Kidney (tissue), 14 donors: Measurements from ENCODE around the gene CD109. TPM values are rescaled to one million over a fixed set of nuclear protein-coding genes. Genes with fewer than 3 reads are reported as not detected.

Experiments used
- DNase-seq, 5 donors: peaks; one replicate each; pipeline ENCODE4 v3.0.0-alpha.2; 2013 to 2020
- FAIRE-seq: peaks from 2 replicates; lab custom pipeline; 2012; peaks lifted over from hg19 to GRCh38; lab: Jason Lieb, UNC
- H3K27ac ChIP-seq, 2 donors: one replicate each; pipeline ENCODE4 v1.7.0; 2013; ENCODE audit warnings: low read depth in 2 of 2, low read length in 2 of 2, inconsistent platforms in 1 of 2
- H3K27me3 ChIP-seq: one replicate; pipeline ENCODE4 v1.7.1; 2013; ENCODE audit warnings: low read length, inconsistent platforms; ENCODE audit not compliant: control insufficient read depth, insufficient read depth
- H3K36me3 ChIP-seq, 3 donors: one replicate each; pipeline versions ENCODE4 v1.7.0 to v1.7.1; 2013; ENCODE audit warnings: low read length in 3 of 3, control low read depth in 1 of 3, inconsistent platforms in 1 of 3; ENCODE audit not compliant: insufficient read depth in 3 of 3, control insufficient read depth in 2 of 3
- H3K4me1 ChIP-seq, 3 donors: one replicate each; pipeline versions ENCODE4 v1.7.0 to v1.7.1; 2013; ENCODE audit warnings: low read length in 3 of 3, inconsistent platforms in 1 of 3, low read depth in 1 of 3; ENCODE audit not compliant: control insufficient read depth in 2 of 3, insufficient read depth in 2 of 3
- H3K4me3 ChIP-seq, 3 donors: one replicate each; pipeline versions ENCODE4 v1.7.0 to v1.8.1; 2013; ENCODE audit warnings: low read length in 3 of 3, control low read depth in 1 of 3, inconsistent platforms in 1 of 3
- H3K9ac ChIP-seq, 3 donors: one replicate each; pipeline versions ENCODE4 v1.7.0 to v1.7.1; 2013; ENCODE audit warnings: low read length in 3 of 3, control low read depth in 1 of 3, inconsistent platforms in 1 of 3
- H3K9me3 ChIP-seq, 3 donors: one replicate each; pipeline versions ENCODE4 v1.7.0 to v1.7.1; 2013; ENCODE audit warnings: low read length in 3 of 3, control low read depth in 1 of 3, inconsistent platforms in 1 of 3; ENCODE audit not compliant: control insufficient read depth in 2 of 3, insufficient read depth in 1 of 3
- CTCF ChIP-seq: IDR thresholded peaks from 3 replicates; pipeline ENCODE4 v1.5.1; 2012; ENCODE audit warnings: mild to moderate bottlenecking, moderate library complexity, borderline replicate concordance; ENCODE audit not compliant: insufficient read depth; ENCODE audit errors: extremely low read depth
- intact Hi-C: fragments of 100-400 bp; cut with DNase I; formaldehyde crosslinking; loops from one replicate; pipeline ENCODE4 v1.11.1; 2022
- polyA plus RNA-seq: library from polyadenylated mRNA; stranded (reverse); fragments of 350-450 nt; fragmentation: Illumina TruSeq; extraction: RNeasy Lipid Tissue Mini Kit (QIAGEN cat#74804); gene quantifications from one replicate; pipeline ENCODE4 v1.2.3, GENCODE V29; 2014; ENCODE audit warnings: low read depth, low replicate concordance; ENCODE audit not compliant: insufficient read depth
- total RNA-seq: library from RNA; stranded (reverse); fragmentation: NEBNext Ultra II Directional; extraction: Animal tissue kit (Norgen Biotek cat#: 25700); gene quantifications from one replicate; pipeline ENCODE4 v1.2.1, GENCODE V29; 2021
- donor health status: control.
- donor health status: control.
- donor health status: control.
- donor health status: control.
- donor health status: control.
- donor health status: DM: yes; HTN: yes; CAD: no.
- donor health status: Normal renal cell carcinoma (clear cell type).

The CD109 gene
- total and polyA plus RNA-seq, 2 donors from 2014 or later: 3.7 to 19.0 TPM

GRCh38 chr6:73752943-73753342 is 56.9 kb downstream of the CD109 start:
- no peaks in the 10 kb centered on the region for H3K4me1 ChIP-seq
- no peak overlapping the region for H3K9ac ChIP-seq
- H3K4me3 ChIP-seq: no peak overlapping the region
- intact Hi-C loops: no loop called here
- H3K36me3 ChIP-seq: no peaks in the 10 kb centered on the region
- H3K27me3 ChIP-seq: no peaks in the 10 kb centered on the region
- DNase-seq (peak in 1 of 5 donors; percentile 7), FAIRE-seq (no peak)
- H3K27ac ChIP-seq: no peak overlapping the region
- TF ChIP-seq CTCF: no peak
- no peaks in the 10 kb centered on the region for H3K9me3 ChIP-seq

GRCh38 chr6:73766040-73766439 is 70.0 kb downstream of the CD109 start:
- Histone ChIP-seq H3K9me3 (no peaks in the 10 kb centered on the region), H3K36me3 (no peaks in the 10 kb centered on the region), H3K27me3 (no peaks in the 10 kb centered on the region), H3K4me3 (no peak overlapping the region), H3K9ac (no peak overlapping the region), H3K27ac (no peak overlapping the region), H3K4me1 (no peaks in the 10 kb centered on the region)
- intact Hi-C loops: no loop called here
- FAIRE-seq (no peak), DNase-seq (peak in 1 of 5 donors; percentile 28)
- TF ChIP-seq CTCF: no peak

GRCh38 chr6:73768558-73768957 is 72.6 kb downstream of the CD109 start:
- intact Hi-C loops: no loop called here
- FAIRE-seq: no peak
- H3K27me3 ChIP-seq: no peaks in the 10 kb centered on the region

More at GRCh38 chr6:73768558-73768957, 72.6 kb downstream of the CD109 start:
- Histone ChIP-seq H3K9me3 (no peaks in the 10 kb centered on the region), H3K36me3 (no peaks in the 10 kb centered on the region), H3K9ac (no peak overlapping the region), H3K27ac (no peak overlapping the region), H3K4me3 (no peak overlapping the region), H3K4me1 (no peaks in the 10 kb centered on the region)
- DNase-seq: no peak
- no peak for TF ChIP-seq CTCF
